HepG2 (cell line): Measurements from ENCODE around the gene CHTF18. TPM values are rescaled to one million over a fixed set of nuclear protein-coding genes. Genes with fewer than 3 reads are reported as not detected.

Source experiments
- ATAC-seq: fragments of 200-7000 bp; cut with Tn5 transposase; 3 replicates; pipeline ENCODE4 v1.9.1; 2020; ENCODE audit warnings: mild to moderate bottlenecking, moderate library complexity
- BruUV-seq: library from RNA; stranded (reverse); fragments of 400-500 nt; replicated peaks from 2 replicates; lab custom pipeline; 2021; lab: Mats Ljungman, UMichigan
- CTCF ChIA-PET: fragments of 300-600 bp; formaldehyde crosslinking; extraction: SDS; loops from one replicate; lab custom pipeline; 2021; ENCODE audit warnings: low total read pairs, inconsistent platforms, low intra/inter-chr PET ratio; lab: Yijun Ruan, JAX
- POLR2A ChIA-PET: fragments of 350-600 bp; sonication (Branson Sonifier 250); formaldehyde crosslinking; loops from one replicate; lab custom pipeline; 2020; ENCODE audit warnings: antibody characterized with exemption, inconsistent platforms; lab: Yijun Ruan, JAX
- DNase-seq: peaks from one replicate; pipeline ENCODE4 v3.0.0-alpha.2; 2015; ENCODE audit warnings: low spot score
- FAIRE-seq: peaks from 3 replicates; lab custom pipeline; 2011; peaks lifted over from hg19 to GRCh38; lab: Jason Lieb, UNC
- H2AFZ ChIP-seq: one replicate; pipeline ENCODE4 v1.6.1; 2011; ENCODE audit warnings: low read length, inconsistent platforms
- H3K27ac ChIP-seq: fragments of 300-600 bp; 3 replicates; pipeline ENCODE4 v1.8.0; 2011; ENCODE audit warnings: mixed run types, mild to moderate bottlenecking, mixed read lengths, low read length, inconsistent platforms; ENCODE audit not compliant: insufficient read depth; ENCODE audit errors: extremely low read length
- H3K27me3 ChIP-seq, 2 experiments: fragments of 200-600 bp in 1 of 2; 2 replicates in 1 of 2; 3 replicates in 1 of 2; pipeline versions ENCODE4 v1.6.0 to v1.8.0; 2011; ENCODE audit warnings: low read length in 2 of 2, mild to moderate bottlenecking in 2 of 2, moderate library complexity in 2 of 2, inconsistent platforms in 1 of 2; ENCODE audit not compliant: insufficient read depth in 2 of 2, control insufficient read depth in 1 of 2
- H3K36me3 ChIP-seq, 2 experiments: fragments of 200-600 bp in 1 of 2; replicated peaks in 1 of 2; 2 replicates in 1 of 2; 3 replicates in 1 of 2; pipeline versions ENCODE4 v1.5.1 to v1.8.0; 2011; ENCODE audit warnings: low read length in 2 of 2, inconsistent platforms in 1 of 2; ENCODE audit not compliant: insufficient read depth in 2 of 2, control insufficient read depth in 1 of 2
- H3K4me1 ChIP-seq: 2 replicates; pipeline ENCODE4 v1.5.1; 2012; ENCODE audit warnings: low read length, inconsistent platforms; ENCODE audit not compliant: insufficient read depth
- H3K4me2 ChIP-seq: 2 replicates; pipeline ENCODE4 v1.6.0; 2011; ENCODE audit warnings: low read depth, low read length, inconsistent platforms
- H3K4me3 ChIP-seq, 3 experiments: fragments of 200-600 bp in 1 of 3; sonication (generic), shearing (Covaris generic) in 1 of 3; replicated peaks in 1 of 3; 2 replicates each; pipeline ENCODE4 v1.5.1; 2011 to 2016; ENCODE audit warnings: low read length in 3 of 3, inconsistent platforms in 2 of 3, low read depth in 2 of 3, mild to moderate bottlenecking in 2 of 3, control low read depth in 1 of 3, mixed read lengths in 1 of 3; ENCODE audit not compliant: insufficient read depth in 1 of 3
- H3K79me2 ChIP-seq: one replicate; pipeline ENCODE4 v1.6.1; 2011; ENCODE audit warnings: low read length, inconsistent platforms; ENCODE audit not compliant: insufficient read depth
- H3K9ac ChIP-seq: 2 replicates; pipeline ENCODE4 v1.6.0; 2011; ENCODE audit warnings: mild to moderate bottlenecking, low read depth, low read length, inconsistent platforms; ENCODE audit not compliant: insufficient read depth
- H3K9me3 ChIP-seq: 2 replicates; pipeline ENCODE4 v1.5.1; 2012; ENCODE audit warnings: mild to moderate bottlenecking, low read length
- H4K20me1 ChIP-seq: 2 replicates; pipeline ENCODE4 v1.6.0; 2011; ENCODE audit warnings: inconsistent platforms, mild to moderate bottlenecking, low read length, moderate library complexity; ENCODE audit not compliant: insufficient read depth
- CREB1 ChIP-seq, 2 experiments: fragments of 450-650 bp in 1 of 2; IDR thresholded peaks; 2 replicates each; pipeline ENCODE4 v1.6.1; 2016 to 2017; ENCODE audit warnings: control low read depth in 1 of 2, mild to moderate bottlenecking in 1 of 2, missing compliant biosample characterization in 1 of 2, missing genetic modification characterization in 1 of 2
- FIP1L1 ChIP-seq: fragments of 200-400 bp; formaldehyde crosslinking; IDR thresholded peaks from 2 replicates; pipeline ENCODE4 v1.6.1; 2018; ENCODE audit warnings: low read depth, mild to moderate bottlenecking, low read length, moderate library complexity, borderline replicate concordance; ENCODE audit not compliant: insufficient read depth
- HMGXB4 ChIP-seq, 2 experiments: sonication (generic) in 1 of 2; formaldehyde crosslinking in 1 of 2; IDR thresholded peaks; 2 replicates each; pipeline versions ENCODE4 v1.4.0 to v1.6.1; 2018 to 2020; ENCODE audit warnings: missing genetic modification reagents in 2 of 2, borderline replicate concordance in 1 of 2, low read depth in 1 of 2, mild to moderate bottlenecking in 1 of 2, missing biosample characterization in 1 of 2
- PAXIP1 ChIP-seq: sonication (generic); formaldehyde crosslinking; conservative IDR thresholded peaks from 2 replicates; pipeline ENCODE4 v1.4.0; 2020; ENCODE audit warnings: mild to moderate bottlenecking, missing genetic modification reagents, moderate library complexity
- REL ChIP-seq: sonication (generic); formaldehyde crosslinking; conservative IDR thresholded peaks from 2 replicates; pipeline ENCODE4 v1.8.0; 2022; ENCODE audit warnings: mild to moderate bottlenecking, missing genetic modification reagents, moderate library complexity
- SAP130 ChIP-seq: IDR thresholded peaks from 2 replicates; pipeline ENCODE4 v1.6.1; 2016; ENCODE audit warnings: low read depth
- ZNF33B ChIP-seq: sonication (generic); formaldehyde crosslinking; IDR thresholded peaks from 2 replicates; pipeline ENCODE4 v1.5.1; 2020; ENCODE audit warnings: mild to moderate bottlenecking, missing genetic modification reagents
- ZNF747 ChIP-seq: sonication (generic); formaldehyde crosslinking; IDR thresholded peaks from 2 replicates; pipeline ENCODE4 v1.8.1; 2023; ENCODE audit warnings: missing genetic modification reagents, mild to moderate bottlenecking, borderline replicate concordance
- WGBS: methylation state at CpG from one replicate; pipeline ENCODE4 v1.1.6; 2017; ENCODE audit warnings: low lambda C conversion rate; 5-methylcytosine and 5-hydroxymethylcytosine counted together
- in situ Hi-C: cut with HindIII; loops from 2 replicates; pipeline ENCODE4 v1.10.0; 2017; ENCODE audit warnings: low pct_unique_long_range_greater_than_20kb; ENCODE audit not compliant: extremely low pct_ligation_motif_present
- intact Hi-C: fragments of 100-400 bp; cut with micrococcal nuclease; formaldehyde crosslinking; loops from one replicate; pipeline ENCODE4 v1.10.0; 2022; ENCODE audit not compliant: unreplicated experiment
- polyA plus RNA-seq, 8 experiments: library from polyadenylated mRNA; depleted of rRNA in 3 of 8; stranded (reverse) in 7 of 8; unstranded in 1 of 8; fragments of >200 nt; fragmentation: Illumina TruSeq in 4 of 8; extraction: Trizol in 4 of 8; gene quantifications; 2 replicates each; pipeline versions ENCODE4 v1.2.1 to v1.2.3, GENCODE V29; 2011 to 2016; ENCODE audit warnings: low read depth in 4 of 8, missing spikeins in 1 of 8, mixed read lengths in 1 of 8; ENCODE audit not compliant: insufficient read depth in 1 of 8
- total RNA-seq, 5 experiments: library from RNA; depleted of rRNA; stranded (reverse); fragments of >200 nt; fragmentation: Illumina TruSeq; extraction: Trizol; gene quantifications; 2 replicates each; pipeline ENCODE4 v1.2.3, GENCODE V29; 2016; ENCODE audit warnings: low read depth in 1 of 5

Gene CHTF18
- total and polyA plus RNA-seq, 2 of the 13 experiments (the other 11 are each of a cell fraction or from before 2014, with no cell fraction given) = 8.6 to 22.9 TPM

GRCh38 chr16:747978-748746 is 40.3 kb upstream of the CHTF18 start:
- no peak overlapping the region for H3K9ac ChIP-seq
- intact Hi-C loops (no loop called here), in situ Hi-C loops (no loop called here)
- H3K36me3 ChIP-seq = no peaks in the 10 kb centered on the region
- BruUV-seq = no TSS peak
- no peak for DNase-seq
- H3K9me3 ChIP-seq = no peaks in the 10 kb centered on the region
- peaks cover 11% of the 10 kb centered on the region for H3K4me1 ChIP-seq
- H3K27me3 ChIP-seq = peaks cover 5 to 38% of the 10 kb centered on the region in 2 experiments; a peak in 4 of 5 replicates
- no peak for FAIRE-seq
- no peak for ATAC-seq
- no peak overlapping the region for H3K4me3 ChIP-seq
- CTCF ChIA-PET = no interaction called here
- no peak overlapping the region for H3K4me2 ChIP-seq
- H4K20me1 ChIP-seq = no peaks in the 10 kb centered on the region
- 60% methylated on average over 32 of the region's 39 CpGs for WGBS
- POLR2A ChIA-PET = no interaction called here
- no peak overlapping the region for H3K27ac ChIP-seq
- H2AFZ ChIP-seq = no peak overlapping the region
- H3K79me2 ChIP-seq = no peaks in the 10 kb centered on the region
- TF ChIP-seq SAP130 (CRISPR knock-in tag) (no peak), ZNF747 (CRISPR knock-in tag) (no peak), FIP1L1 (no peak), HMGXB4 (CRISPR knock-in tag; IDR thresholded peaks at IDR 0.05; ENCODE audit: borderline replicate concordance in 1 of 2, low read depth in 1 of 2) (no peak), CREB1 (IDR thresholded peaks at IDR 0.05) (no peak), CREB1 (CRISPR knock-in tag; IDR thresholded peaks at IDR 0.05) (no peak), PAXIP1 (CRISPR knock-in tag) (no peak), ZNF33B (CRISPR knock-in tag) (no peak), REL (no peak)
